Immature natural killer cell (primary cell): ENCODE measurements around the gene TSHZ2. TPM values are rescaled to one million over a fixed set of nuclear protein-coding genes. Genes with fewer than 3 reads are reported as not detected.

Source experiments
- DNase-seq, 3 donors: peaks; one replicate each; pipeline ENCODE4 v3.0.0; 2022; ENCODE audit warnings: mixed read lengths in 1 of 3
- H3K27ac Mint-ChIP-seq, 6 donors: one replicate each; pipeline ENCODE4 v1.8.0; 2020; ENCODE audit warnings: mixed read lengths in 6 of 6, mild to moderate bottlenecking in 5 of 6, inconsistent platforms in 4 of 6, moderate library complexity in 3 of 6
- H3K27me3 Mint-ChIP-seq, 3 donors: one replicate each; pipeline ENCODE4 v1.8.0; 2020 to 2021; ENCODE audit warnings: low read depth in 3 of 3, mild to moderate bottlenecking in 3 of 3, mixed read lengths in 3 of 3, moderate library complexity in 3 of 3, inconsistent platforms in 1 of 3
- H3K36me3 Mint-ChIP-seq, 3 donors: one replicate each; pipeline ENCODE4 v1.8.0; 2020; ENCODE audit warnings: mixed read lengths in 3 of 3, inconsistent platforms in 2 of 3, mild to moderate bottlenecking in 2 of 3
- H3K4me1 Mint-ChIP-seq, 2 donors: one replicate each; pipeline ENCODE4 v1.8.0; 2020; ENCODE audit warnings: inconsistent platforms in 2 of 2, mild to moderate bottlenecking in 2 of 2, mixed read lengths in 2 of 2, moderate library complexity in 1 of 2
- H3K4me3 Mint-ChIP-seq, 5 donors: one replicate each; pipeline ENCODE4 v1.8.0; 2020; ENCODE audit warnings: mild to moderate bottlenecking in 5 of 5, mixed read lengths in 5 of 5, inconsistent platforms in 3 of 5, moderate library complexity in 3 of 5
- H3K9me3 Mint-ChIP-seq, 6 donors: one replicate each; pipeline ENCODE4 v1.8.0; 2020; ENCODE audit warnings: mild to moderate bottlenecking in 6 of 6, mixed read lengths in 6 of 6, inconsistent platforms in 4 of 6, moderate library complexity in 3 of 6
- polyA plus RNA-seq, 3 donors: library from polyadenylated mRNA; unstranded; fragments of 300-500 nt; fragmentation: Illumina TruSeq; gene quantifications; one replicate each; pipeline ENCODE4 v1.2.3, GENCODE V29; 2021

TSHZ2 gene
- polyA plus RNA-seq, 3 donors from 2014 or later = not detected

DNA sequence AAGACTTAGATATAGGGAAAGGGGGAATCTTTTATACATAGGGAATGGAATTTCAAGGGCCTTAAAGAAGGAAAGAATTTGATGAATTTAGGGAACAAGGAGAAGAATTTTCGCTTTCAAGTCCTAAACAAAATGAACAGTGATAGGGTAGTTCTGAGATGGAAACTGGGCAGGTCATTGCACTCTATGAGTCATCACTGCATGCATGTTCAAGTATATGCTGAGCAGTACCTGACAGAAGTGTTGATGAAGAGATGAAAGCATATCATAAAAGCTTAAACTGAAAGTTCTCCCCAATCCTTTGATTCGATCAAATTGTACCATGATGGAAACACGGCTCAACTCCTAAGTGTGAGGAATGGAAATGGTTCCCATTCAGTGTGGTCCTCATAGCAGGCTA is 271.0 kb downstream of the TSHZ2 start:
- H3K36me3 Mint-ChIP-seq = no peaks in the 10 kb centered on the region
- peaks cover 0 to 13% (median 5%) of the 10 kb centered on the region in 3 donors for H3K27me3 Mint-ChIP-seq
- H3K27ac Mint-ChIP-seq = no peak overlapping the region
- no peak overlapping the region for H3K4me3 Mint-ChIP-seq
- no peak for DNase-seq
- H3K9me3 Mint-ChIP-seq = peaks cover 0 to 2% (median 0%) of the 10 kb centered on the region in 6 donors
- no peaks in the 10 kb centered on the region for H3K4me1 Mint-ChIP-seq

- H3K27me3 Mint-ChIP-seq = peaks cover 3 to 13% (median 7%) of the 10 kb centered on the region in 3 donors
- no peak overlapping the region for H3K27ac Mint-ChIP-seq
- no peak overlapping the region for H3K4me3 Mint-ChIP-seq
- H3K36me3 Mint-ChIP-seq = no peaks in the 10 kb centered on the region
- DNase-seq = no peak
- H3K9me3 Mint-ChIP-seq = no peaks in the 10 kb centered on the region
- H3K4me1 Mint-ChIP-seq = no peaks in the 10 kb centered on the region
Measured at GRCh38 chr20:53244711-53245110, 272.6 kb downstream of the TSHZ2 start.

GRCh38 chr20:53245574-53245973 is 273.4 kb downstream of the TSHZ2 start:
- H3K4me1 Mint-ChIP-seq = no peaks in the 10 kb centered on the region
- no peak overlapping the region for H3K4me3 Mint-ChIP-seq
- DNase-seq = no peak
- H3K27ac Mint-ChIP-seq = no peak overlapping the region
- H3K27me3 Mint-ChIP-seq = peaks cover 3 to 8% (median 7%) of the 10 kb centered on the region in 3 donors
- H3K9me3 Mint-ChIP-seq = no peaks in the 10 kb centered on the region
- no peaks in the 10 kb centered on the region for H3K36me3 Mint-ChIP-seq

DNA sequence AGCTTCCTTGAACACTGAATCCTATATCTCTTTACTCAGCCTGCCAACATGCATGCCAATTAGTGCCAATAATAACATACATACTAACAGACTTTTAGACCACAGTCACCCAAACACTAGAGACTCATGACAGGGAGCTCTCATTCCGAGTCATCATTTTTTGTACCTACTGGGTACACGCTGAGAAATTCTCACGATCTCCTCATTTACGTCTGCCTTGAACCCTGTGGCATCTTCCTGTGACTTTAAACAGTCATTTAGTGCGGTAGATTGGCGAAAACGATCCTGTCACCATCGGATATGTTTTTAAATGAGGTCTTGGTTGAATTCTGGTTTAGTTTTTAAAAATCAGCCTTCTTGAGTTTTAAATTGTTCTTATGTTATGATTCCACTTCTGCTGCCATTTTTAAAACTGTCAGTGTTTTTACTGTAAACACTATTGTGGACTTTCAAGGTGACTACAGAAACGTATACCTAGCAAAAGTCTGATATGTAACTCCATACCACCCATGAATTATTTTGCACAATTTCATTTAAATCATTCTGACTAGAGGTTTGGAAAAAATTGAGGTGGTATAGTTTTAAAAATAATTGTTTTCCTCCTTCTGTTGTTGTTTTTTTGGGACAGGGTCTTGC is 275.4 kb downstream of the TSHZ2 start:
- H3K27me3 Mint-ChIP-seq = peaks cover 5 to 8% (median 5%) of the 10 kb centered on the region in 3 donors
- no peaks in the 10 kb centered on the region for H3K9me3 Mint-ChIP-seq
- DNase-seq = no peak
- no peaks in the 10 kb centered on the region for H3K4me1 Mint-ChIP-seq
- H3K36me3 Mint-ChIP-seq = no peaks in the 10 kb centered on the region
- H3K4me3 Mint-ChIP-seq = no peak overlapping the region
- no peak overlapping the region for H3K27ac Mint-ChIP-seq

- H3K27me3 Mint-ChIP-seq = peaks cover 2 to 5% (median 3%) of the 10 kb centered on the region in 3 donors
- no peak overlapping the region for H3K27ac Mint-ChIP-seq
- DNase-seq = no peak
- no peak overlapping the region for H3K4me3 Mint-ChIP-seq
- no peaks in the 10 kb centered on the region for H3K36me3 Mint-ChIP-seq
- no peaks in the 10 kb centered on the region for H3K4me1 Mint-ChIP-seq
- no peaks in the 10 kb centered on the region for H3K9me3 Mint-ChIP-seq
Measured at GRCh38 chr20:53250456-53250855, 278.3 kb downstream of the TSHZ2 start.

DNA sequence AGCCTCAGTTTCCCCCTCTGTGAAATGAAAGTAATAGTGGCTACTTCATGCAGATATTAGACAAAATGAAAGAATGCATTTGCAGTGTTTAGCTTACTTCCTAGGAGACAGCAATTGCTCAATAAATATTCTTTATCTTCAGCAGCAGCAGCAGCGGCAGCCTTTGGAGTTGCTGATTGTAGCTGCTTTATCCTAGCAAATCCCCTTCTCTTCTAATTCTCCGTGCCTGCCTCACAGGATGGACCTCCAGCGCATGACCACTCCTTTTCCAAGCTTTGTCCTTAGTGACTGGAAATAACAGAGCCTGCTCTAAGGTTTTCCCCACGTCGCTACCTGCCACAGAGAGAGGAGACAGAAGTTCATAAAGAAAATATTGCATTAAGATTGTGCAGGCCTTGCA is 279.8 kb downstream of the TSHZ2 start:
- H3K27me3 Mint-ChIP-seq = peaks cover 0 to 5% (median 2%) of the 10 kb centered on the region in 3 donors

DNA sequence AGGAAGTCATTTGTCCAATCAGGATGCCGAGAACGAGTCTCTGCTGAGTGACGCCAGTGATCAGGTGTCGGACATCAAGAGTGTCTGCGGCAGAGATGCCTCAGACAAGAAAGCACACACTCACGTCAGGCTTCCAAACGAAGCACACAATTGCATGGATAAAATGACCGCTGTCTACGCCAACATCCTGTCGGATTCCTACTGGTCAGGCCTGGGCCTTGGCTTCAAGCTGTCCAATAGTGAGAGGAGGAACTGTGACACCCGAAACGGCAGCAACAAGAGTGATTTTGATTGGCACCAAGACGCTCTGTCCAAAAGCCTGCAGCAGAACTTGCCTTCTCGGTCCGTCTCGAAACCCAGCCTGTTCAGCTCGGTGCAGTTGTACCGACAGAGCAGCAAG is 281.5 kb downstream of the TSHZ2 start:
- Mint-ChIP-seq H3K4me3 (no peak overlapping the region), H3K9me3 (no peaks in the 10 kb centered on the region), H3K4me1 (no peaks in the 10 kb centered on the region), H3K36me3 (no peaks in the 10 kb centered on the region), H3K27ac (no peak overlapping the region), H3K27me3 (peaks cover 0 to 5% (median 4%) of the 10 kb centered on the region in 3 donors)
- no peak for DNase-seq

More for the DNA sequence above, 279.8 kb downstream of the TSHZ2 start:
- Mint-ChIP-seq H3K4me1 (no peaks in the 10 kb centered on the region), H3K27ac (no peak overlapping the region), H3K4me3 (no peak overlapping the region), H3K36me3 (no peaks in the 10 kb centered on the region), H3K9me3 (no peaks in the 10 kb centered on the region)
- no peak for DNase-seq

DNA sequence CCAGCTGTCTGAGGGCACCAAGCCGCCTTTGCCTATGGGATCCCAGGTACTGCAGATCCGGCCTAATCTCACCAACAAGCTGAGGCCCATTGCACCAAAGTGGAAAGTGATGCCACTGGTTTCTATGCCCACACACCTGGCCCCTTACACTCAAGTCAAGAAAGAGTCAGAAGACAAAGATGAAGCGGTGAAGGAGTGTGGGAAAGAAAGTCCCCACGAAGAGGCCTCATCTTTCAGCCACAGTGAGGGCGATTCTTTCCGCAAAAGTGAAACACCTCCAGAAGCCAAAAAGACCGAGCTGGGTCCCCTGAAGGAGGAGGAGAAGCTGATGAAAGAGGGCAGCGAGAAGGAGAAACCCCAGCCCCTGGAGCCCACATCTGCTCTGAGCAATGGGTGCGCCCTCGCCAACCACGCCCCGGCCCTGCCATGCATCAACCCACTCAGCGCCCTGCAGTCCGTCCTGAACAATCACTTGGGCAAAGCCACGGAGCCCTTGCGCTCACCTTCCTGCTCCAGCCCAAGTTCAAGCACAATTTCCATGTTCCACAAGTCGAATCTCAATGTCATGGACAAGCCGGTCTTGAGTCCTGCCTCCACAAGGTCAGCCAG is 283.0 kb downstream of the TSHZ2 start:
- H3K27ac Mint-ChIP-seq = no peak overlapping the region
- no peaks in the 10 kb centered on the region for H3K9me3 Mint-ChIP-seq
- no peaks in the 10 kb centered on the region for H3K4me1 Mint-ChIP-seq
- H3K27me3 Mint-ChIP-seq = peaks cover 2 to 7% (median 3%) of the 10 kb centered on the region in 3 donors
- no peak overlapping the region for H3K4me3 Mint-ChIP-seq
- DNase-seq = no peak
- no peaks in the 10 kb centered on the region for H3K36me3 Mint-ChIP-seq

DNA sequence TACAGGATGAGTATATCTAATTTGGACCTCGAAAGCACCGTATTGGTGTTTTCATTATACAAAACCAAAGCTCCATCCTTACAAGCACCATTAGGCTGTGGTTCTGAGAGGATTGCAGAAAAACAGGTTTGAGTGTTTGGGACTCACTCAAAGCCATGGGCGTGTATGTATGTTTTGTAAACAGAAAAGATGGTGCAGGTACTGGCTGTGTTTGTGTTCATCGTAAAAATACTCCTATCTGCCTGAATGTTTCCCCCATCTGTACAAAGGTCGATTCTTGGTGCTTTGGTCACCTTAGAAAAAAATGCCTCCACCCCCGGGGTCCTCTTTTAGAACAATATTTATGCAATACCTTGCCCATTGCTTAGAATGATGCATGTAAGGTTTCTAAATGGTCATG is 286.6 kb downstream of the TSHZ2 start:
- peaks cover 2 to 8% (median 6%) of the 10 kb centered on the region in 3 donors for H3K27me3 Mint-ChIP-seq
- H3K36me3 Mint-ChIP-seq = no peaks in the 10 kb centered on the region
- H3K9me3 Mint-ChIP-seq = no peaks in the 10 kb centered on the region
- H3K4me3 Mint-ChIP-seq = no peak overlapping the region
- no peak for DNase-seq
- H3K4me1 Mint-ChIP-seq = no peaks in the 10 kb centered on the region
- H3K27ac Mint-ChIP-seq = no peak overlapping the region

GRCh38 chr20:53260168-53260567 is 288.0 kb downstream of the TSHZ2 start:
- peaks cover 5 to 10% (median 8%) of the 10 kb centered on the region in 3 donors for H3K27me3 Mint-ChIP-seq
- no peak overlapping the region for H3K4me3 Mint-ChIP-seq

GRCh38 chr20:53260591-53260990 is 288.4 kb downstream of the TSHZ2 start:
- no peaks in the 10 kb centered on the region for H3K4me1 Mint-ChIP-seq
- H3K9me3 Mint-ChIP-seq = no peaks in the 10 kb centered on the region
- no peak overlapping the region for H3K4me3 Mint-ChIP-seq
- DNase-seq = no peak
- peaks cover 5 to 10% (median 8%) of the 10 kb centered on the region in 3 donors for H3K27me3 Mint-ChIP-seq
- H3K36me3 Mint-ChIP-seq = no peaks in the 10 kb centered on the region
- H3K27ac Mint-ChIP-seq = no peak overlapping the region

More at GRCh38 chr20:53260168-53260567, 288.0 kb downstream of the TSHZ2 start:
- H3K27ac Mint-ChIP-seq = no peak overlapping the region
- no peaks in the 10 kb centered on the region for H3K36me3 Mint-ChIP-seq
- H3K4me1 Mint-ChIP-seq = no peaks in the 10 kb centered on the region
- DNase-seq = no peak
- H3K9me3 Mint-ChIP-seq = no peaks in the 10 kb centered on the region

GRCh38 chr20:53262365-53262764 is 290.2 kb downstream of the TSHZ2 start:
- Mint-ChIP-seq H3K9me3 (no peaks in the 10 kb centered on the region), H3K4me1 (no peaks in the 10 kb centered on the region), H3K4me3 (no peak overlapping the region), H3K27ac (no peak overlapping the region), H3K36me3 (no peaks in the 10 kb centered on the region), H3K27me3 (peaks cover 5 to 10% (median 9%) of the 10 kb centered on the region in 3 donors)
- no peak for DNase-seq

GRCh38 chr20:53263554-53264438 is 291.6 kb downstream of the TSHZ2 start:
- peaks cover 7 to 12% (median 7%) of the 10 kb centered on the region in 3 donors for H3K27me3 Mint-ChIP-seq
- no peaks in the 10 kb centered on the region for H3K4me1 Mint-ChIP-seq
- H3K27ac Mint-ChIP-seq = no peak overlapping the region
- no peaks in the 10 kb centered on the region for H3K36me3 Mint-ChIP-seq
- H3K9me3 Mint-ChIP-seq = no peaks in the 10 kb centered on the region
- H3K4me3 Mint-ChIP-seq = no peak overlapping the region
- no peak for DNase-seq

- no peaks in the 10 kb centered on the region for H3K4me1 Mint-ChIP-seq
- H3K4me3 Mint-ChIP-seq = no peak overlapping the region
- no peaks in the 10 kb centered on the region for H3K36me3 Mint-ChIP-seq
- H3K9me3 Mint-ChIP-seq = no peaks in the 10 kb centered on the region
- no peak for DNase-seq
- peaks cover 7 to 11% (median 7%) of the 10 kb centered on the region in 3 donors for H3K27me3 Mint-ChIP-seq
- no peak overlapping the region for H3K27ac Mint-ChIP-seq
Measured at GRCh38 chr20:53264604-53265003, 292.4 kb downstream of the TSHZ2 start.
